ENCODE data around the gene RHCE.
"Not testable (repeated sequence)": the region's sequence is repeated elsewhere in the genome, so short reads cannot be mapped to it uniquely, and the experiment has no call there.

The RHCE gene

DNA sequence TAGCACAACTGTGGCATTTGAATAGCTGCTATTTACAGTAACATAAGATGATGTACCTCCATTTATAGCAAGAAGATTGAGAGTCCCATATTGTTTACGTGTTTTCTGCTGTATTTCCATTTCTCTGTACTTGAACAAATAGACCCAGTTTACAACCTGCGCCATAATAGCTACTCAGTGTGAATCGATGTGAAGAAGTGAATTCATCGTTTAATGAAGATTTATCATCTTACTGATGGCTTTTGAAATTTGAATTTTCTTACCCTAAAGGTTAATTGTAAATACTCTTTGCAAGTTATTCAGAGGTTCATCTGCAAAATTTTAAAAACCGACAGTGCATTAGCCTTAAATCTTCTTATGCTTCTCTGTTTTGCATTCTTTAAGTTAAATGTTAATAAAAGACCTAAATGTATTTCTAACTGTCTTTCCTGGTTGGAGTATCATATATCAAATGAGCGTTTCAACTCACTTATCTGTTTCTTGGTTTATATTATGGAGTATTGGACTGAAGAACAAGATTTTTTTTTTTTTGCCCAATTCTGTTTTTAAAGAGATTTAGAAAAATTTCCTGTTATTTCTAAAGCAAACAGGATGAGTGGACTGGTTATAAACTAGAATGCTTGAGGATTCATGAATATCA, 12.2 kb upstream of the RHCE start:
- DNase-seq (ENCODE audit: low read depth) = no peak

DNA sequence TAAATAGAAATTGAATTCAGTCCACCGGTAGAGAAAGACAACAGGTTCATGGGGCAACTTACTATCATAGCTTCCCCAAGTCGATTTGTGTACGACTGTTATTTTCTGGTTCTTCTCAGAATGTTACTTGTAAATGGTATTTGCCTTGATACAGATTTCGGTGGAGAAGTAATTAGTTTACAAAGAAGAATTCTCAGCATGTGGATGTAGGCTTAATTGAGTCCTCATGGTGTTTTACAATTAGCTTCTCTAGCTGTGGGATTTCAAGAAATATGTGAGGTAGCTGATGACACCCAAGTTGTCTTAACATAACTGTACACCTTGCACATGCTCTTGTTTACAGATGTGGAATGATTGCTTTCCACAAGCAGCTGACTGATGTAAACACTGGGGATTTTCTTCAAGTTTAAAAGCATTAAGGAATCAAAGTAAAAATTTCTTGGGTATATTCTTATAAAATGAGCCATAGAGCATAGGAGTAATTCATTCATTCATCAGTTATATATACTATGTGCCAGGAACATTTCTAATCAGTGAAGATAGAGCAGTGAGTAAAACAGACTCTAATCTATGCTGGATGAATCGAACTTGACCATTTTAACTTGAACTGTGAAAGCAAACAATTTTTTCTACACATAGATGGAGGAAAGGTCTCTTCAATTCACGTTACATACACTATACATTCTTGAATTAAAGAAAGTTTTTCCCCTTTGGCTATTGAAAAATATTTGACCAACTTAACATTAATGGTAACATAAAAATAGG, 11.5 kb upstream of the RHCE start:
- DNase-seq (ENCODE audit: low read depth) = no peak

DNA sequence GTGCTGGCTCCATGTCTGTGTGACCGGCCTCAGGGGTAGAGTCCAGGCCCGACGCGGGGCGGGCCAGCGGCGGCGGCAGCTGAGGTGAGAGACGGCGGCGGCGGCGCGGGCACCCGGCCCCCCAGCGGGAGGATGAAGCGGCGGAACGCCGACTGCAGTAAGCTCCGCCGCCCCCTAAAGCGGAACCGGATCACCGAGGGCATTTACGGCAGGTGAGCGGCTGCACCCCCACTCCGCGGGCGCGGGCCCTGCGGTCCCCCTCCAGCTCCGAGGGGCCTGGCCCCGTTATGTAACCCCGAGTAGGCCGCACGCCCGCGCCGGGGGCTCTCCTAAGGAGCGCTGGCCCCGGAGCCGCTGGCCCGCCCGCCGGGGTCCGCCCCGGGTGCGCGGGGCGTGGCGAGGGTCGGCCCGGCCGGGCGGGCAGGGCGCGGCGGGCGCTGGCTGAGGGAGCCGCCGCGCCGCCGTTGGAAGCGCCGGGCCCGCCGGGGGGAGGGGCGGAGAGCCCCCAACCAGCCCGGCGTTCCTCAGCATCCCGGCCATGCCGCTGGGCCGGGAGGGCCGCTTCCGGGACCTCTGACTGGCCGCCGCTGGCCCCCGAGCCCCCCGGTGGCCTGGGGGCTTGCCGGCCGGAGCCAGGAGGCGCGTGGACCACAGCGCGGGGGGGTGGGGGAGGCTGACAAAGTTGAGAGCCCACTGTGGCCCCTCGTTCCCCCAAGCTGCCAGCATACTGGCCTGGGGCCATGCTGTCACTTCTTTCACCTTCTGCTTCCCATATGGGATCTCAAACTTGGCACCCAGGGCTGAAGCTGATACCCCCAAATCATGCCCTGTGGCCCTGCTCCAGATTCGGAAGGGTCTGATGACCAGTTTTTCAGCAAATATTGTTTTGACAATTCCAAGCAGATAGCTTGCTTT, 10.6 kb upstream of the RHCE start:
- DNase-seq (ENCODE audit: low read depth) = no peak

DNA sequence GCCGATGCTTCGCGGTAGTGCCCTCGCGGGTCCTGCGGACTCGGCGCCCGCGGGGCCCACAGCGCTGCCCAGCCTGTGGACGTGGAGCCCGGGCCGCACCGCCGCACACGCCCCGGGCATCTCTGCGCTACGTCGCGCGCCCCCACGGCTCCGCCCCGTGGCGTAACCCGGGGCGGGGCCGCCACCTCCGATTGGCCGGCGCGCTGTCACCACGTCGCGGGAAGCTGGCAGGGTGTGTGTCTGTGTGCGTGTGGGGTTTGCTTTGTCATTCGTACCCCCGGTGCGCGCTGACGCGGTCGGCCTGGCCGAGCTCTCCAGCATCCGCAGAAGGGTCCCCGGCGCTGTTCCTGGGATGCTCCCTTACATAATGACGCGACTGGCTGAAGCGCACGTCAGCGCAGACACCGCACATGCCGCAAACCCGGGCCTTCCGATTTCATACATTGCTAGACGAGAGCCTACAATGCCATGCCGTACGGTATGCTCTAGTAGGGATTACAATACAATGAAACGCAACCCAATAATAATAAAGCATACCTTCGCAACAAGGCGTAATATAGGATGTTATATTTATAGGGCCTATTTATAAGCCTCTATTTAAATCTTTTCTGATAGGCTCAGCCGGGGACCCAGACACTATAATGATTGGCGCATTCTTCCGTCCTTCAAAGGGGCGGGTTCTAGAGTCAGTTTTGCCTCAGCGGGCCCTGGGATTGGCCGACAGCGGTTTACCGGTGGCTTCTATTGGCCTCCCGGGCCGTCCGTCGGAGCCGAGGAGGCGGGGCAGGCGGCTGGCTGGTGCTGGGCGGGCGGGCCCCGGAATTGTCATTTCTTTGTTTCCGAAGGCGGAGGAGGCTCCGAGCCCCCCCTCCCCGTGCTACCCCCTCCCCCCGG, 9.7 kb upstream of the RHCE start, which contains the start of gene MACO1:
Gene MACO1 (plus strand): TSS at position 825 of the 894 bp plus-strand sequence. CDS start 202 bp downstream, outside the sequence.
- DNase-seq (ENCODE audit: low read depth) = peak; percentile 92

DNA sequence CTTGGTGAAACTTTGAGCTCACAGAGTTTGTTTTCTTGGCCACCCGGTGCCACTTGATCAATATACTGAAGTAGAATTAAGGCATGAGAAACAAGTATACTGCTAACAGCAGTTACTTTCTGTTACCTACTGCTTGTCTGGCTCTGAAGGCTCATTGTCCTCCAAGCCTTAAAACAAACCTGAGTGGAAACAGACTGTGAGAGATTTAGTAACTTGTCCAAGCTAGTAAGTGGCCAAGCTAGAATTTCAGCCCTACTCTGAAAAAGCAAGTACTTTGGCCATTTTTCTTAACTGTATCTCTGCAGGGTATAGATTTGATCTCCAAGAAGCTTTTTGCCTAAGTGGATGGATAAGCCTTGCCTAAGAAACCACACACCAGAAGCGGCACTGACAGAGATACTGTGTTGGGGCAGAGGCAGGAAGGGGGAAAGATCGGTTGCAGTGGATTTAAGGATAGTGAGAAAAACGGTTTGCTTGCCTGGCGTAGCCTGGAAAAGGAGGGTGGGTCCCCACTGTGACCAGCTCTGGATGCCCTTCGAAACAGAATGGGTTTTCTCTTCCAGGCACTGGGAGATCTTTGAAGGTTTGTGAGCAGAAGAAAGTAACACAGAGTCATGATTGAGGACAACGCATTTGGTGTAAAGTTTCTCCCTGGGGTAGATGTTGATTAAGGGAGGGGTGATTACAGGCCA, 8.0 kb upstream of the RHCE start:
- no peak for DNase-seq (ENCODE audit: low read depth)

DNA sequence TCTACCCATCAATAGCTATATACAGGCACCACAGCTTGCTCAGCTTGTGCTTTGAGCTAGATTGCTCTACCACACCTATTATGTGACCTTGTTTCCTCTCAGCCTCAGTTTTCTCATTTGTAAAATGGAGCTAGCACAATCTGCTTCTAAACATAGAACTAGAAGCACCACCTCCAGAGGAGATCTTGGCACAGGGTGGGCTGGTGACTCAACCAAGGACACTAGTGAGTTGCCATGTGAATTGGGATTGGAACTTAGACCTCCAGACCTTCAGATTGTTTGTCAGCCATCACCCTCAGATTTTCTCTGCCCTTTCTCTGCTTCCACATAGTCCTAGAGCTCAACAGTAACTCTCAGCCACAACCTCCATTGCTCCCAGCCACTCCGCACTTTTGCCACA, 7.1 kb upstream of the RHCE start:
- DNase-seq (ENCODE audit: low read depth) = no peak

DNA sequence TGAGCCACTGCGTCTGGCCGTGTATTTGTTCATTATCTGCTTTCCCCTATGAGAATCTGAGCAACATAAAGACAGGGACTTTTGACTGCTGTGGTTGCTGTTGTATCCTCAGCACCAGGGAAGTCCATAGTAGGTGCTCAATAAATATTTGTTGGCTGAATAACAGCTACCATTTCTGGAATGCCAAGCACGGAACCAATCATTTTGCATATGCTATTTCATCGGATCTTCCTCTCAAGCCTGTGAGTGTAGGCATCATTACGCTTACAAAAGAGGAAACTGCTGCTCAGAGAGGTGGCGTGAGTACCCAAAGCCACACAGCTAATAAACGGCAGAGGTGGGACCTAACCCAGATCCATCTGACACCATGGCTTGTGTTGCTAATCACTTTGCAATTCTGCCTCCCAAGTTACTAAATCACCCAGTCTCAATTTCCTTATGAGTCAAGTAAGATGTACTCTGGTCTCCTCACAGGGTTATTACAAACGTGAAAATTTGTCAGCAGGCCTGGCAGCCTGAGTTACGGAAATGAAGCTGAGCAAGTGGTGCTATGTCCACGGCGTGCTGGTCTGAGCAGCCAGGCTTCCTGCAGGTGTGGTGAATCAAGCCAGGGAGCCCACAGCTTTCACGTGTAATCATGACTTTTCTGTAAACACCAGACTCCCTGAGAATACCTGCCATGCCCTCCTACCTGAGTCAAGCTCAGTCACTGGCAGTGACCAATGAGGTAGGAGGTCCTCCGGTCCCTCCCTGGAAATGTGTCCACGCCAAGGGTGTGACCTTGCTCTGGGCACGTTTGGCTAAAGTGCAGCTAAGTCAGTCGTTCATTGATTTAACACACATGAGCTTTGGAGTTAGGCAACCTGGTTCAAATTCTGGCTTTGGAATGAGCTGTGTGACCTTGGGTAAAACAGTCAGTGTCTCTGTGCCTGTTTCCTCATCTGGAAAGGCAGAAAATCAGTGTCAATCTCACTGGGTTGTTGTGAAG, 4.8 kb upstream of the RHCE start:
- no peak for DNase-seq (ENCODE audit: low read depth)

DNA sequence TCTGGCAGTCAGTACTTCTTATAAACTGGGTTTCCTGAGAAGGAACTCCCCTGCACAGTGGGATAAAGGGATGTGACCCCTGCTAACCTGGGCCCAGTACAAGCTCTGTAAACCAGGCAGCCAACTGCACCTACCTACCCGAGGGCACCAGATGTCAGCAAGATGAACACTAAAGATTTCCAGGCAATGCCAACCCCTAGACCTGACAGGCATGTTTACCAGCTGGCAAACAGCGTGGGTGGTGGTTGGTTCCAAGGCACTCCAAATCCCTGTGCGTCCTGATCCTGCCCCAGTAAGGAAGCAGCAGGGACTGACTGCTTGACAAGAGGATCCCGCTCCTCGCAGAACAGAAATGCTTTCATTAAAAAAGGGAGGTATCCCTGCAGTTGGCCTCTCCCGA, 2.6 kb upstream of the RHCE start:
- not testable (repeated sequence) for DNase-seq (ENCODE audit: low read depth)

DNA sequence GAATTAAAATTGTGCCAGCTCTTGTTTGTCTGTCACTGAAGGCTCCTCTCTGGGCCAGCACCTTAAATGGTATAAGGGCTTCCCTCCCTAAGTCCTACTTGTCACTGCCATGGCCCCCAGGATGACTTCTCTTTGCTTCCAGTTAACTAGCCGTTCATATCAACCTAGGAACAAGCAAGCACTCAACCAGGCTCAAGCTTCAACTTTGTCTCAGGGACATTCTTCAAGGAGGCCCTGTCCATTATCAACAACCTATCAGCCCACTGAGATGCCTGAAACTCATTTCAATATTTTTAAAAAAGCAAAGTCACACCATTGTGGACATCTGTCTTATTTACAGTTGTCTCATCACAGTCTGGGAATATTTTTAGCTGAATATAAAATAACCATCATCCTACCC, 1.3 kb downstream of the RHCE start:
- DNase-seq (ENCODE audit: low read depth) = not testable (repeated sequence)

DNA sequence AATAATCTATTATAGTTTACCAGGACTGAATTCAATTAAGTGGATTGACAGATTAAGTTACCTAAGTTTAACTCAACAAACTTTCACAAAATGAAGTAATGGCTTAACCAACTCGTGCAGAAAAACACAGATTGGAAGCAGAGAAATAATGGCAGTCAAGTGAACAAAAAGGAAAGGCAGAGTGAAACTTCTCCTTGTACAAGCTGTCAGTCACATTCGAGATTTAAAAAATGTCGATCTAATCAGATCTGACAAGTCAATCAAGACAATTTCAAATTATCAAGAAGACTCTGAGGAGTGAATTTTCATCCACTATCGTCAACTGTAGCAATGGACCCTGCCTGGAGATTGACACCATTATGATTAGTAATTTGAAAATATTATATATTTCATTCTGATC, 3.3 kb downstream of the RHCE start:
- DNase-seq (ENCODE audit: low read depth) = not testable (repeated sequence)

DNA sequence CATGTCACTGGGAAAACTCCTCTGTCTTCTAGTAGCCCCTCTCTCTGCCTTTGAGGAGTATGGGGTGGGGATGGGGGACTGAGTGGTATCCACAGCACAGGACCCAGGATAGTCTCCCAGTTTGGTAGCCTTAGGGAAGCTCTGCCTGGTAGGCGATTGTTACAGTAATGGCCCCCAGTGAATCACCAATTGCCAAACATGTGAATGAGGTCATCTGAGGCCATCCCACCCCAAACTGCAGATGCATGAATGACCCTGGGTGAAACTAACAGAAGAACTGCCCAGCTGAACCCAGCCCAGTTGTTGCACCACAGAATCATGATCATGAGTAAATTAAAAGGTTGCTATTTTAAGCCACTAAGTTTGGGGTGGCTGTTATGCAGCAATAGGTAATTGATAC, 6.0 kb downstream of the RHCE start:
- DNase-seq (ENCODE audit: low read depth) = not testable (repeated sequence)

DNA sequence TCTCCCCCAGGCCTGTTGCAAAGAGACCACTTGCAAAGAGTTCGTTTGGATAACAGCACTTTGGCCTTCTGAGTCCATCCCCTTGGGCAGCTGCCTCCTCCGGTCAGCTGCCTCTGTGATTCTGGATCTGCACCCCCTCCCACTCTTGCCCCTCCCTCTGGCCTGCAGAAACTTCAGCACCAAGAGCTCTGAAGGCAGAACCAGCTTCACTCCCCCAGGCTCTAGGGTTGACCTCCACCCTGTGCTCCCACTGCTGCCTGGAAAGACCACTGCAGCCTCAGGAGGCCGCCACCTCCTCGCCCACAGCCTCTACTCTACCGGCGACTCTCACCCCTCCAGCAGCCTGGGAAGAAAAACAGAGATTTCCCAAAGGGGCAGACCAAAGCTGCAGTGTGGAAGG, 6.5 kb downstream of the RHCE start:
- not testable (repeated sequence) for DNase-seq (ENCODE audit: low read depth)

DNA sequence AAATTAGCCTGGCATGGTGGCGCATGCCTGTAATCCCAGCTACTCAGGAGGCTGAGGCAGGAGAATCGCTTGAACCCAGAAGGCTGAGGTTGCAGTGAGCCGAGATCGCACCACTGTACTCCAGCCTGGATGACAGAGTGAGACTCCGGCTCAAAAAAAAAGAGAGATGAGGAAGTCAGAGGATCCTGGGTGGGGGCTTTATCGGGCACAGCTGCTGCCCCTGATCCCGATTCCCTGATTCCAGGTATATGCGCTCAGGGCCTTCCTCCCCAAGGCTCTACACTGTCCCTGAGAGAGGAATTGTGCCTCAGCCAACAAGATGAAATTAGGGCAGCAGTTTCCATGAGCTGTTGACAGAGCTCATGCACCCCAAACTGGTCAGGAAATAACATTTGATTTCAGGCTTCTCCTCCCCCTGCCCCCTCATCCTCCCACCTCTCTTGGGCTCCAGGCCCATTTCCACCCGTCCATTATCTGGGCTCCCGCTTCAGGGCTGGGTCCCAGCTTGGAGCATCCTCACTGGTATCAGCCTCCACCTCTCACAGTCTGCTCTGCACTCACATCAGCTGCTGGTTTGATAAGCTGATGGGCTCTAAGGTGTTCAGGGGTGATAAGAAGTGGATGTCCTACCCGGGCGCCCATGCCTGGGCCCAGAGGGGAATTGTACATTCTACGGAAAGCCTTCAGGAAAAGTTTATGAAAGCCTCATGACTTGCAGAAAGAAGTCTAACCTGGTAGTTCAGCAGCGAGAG, 7.6 kb downstream of the RHCE start:
- DNase-seq (ENCODE audit: low read depth) = not testable (repeated sequence)

DNA sequence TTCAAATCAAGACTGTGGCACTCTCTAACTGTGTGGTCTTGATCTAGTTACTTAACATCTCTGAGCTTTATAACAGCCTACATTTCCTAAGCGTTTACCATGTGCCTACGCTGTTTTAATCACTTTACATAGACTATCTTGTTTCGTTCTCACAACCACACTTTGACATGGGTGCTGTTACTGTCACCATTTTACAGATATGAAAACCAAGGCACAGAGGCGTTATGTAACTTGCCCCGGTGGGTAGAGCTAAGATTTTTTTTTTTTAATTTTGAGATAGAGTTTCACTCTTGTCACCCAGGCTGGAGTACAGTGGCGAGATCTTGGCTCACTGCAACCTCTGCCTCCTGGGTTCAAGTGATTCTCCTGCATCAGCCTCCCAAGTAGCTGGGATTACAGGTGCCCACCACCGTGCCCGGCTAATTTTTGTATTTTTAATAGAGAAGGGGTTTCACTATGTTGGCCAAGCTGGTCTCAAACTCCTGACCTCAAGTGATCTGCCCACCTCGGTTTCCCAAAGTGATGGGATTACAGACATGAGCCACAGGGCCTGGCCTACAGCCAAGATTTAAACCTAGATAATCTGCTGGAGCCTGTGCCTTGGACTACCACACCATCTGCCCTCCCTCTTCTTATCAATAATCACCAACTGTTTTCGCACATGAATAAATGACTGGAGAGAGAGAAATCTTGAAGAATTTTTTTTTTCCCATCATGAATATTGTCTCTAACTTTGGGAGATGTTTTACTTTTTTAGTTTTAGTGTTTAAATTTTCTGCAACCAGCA, 10.8 kb downstream of the RHCE start:
- DNase-seq (ENCODE audit: low read depth) = not testable (repeated sequence)

DNA sequence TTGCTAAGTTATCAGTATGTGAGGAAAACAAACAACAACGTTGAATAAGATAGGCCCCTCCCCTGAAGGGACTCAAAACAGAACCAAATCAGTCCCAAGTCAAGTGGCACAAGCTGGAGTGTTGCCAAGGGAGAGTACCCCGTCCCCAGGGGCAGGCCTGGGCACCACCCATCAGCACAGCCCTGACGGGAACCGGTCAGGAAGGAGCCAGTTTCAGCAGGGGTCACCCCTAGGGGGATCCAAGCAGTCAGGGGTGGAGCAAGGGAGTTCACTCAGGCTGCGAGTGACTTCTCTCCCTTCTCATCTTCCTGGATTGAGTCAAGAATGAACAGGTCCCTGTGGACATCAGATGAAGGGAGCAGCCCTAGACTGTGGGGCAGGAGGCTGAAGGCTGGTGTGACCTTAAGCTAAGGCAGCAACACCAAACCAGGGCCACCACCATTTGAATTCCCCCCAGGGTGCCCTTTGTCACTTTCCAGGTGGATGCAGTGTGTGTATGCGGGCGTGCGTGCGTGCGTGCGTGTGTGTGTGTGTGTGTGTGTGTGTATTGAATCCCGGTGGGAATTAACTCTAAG, 14.8 kb downstream of the RHCE start:
- DNase-seq (ENCODE audit: low read depth) = not testable (repeated sequence)

DNA sequence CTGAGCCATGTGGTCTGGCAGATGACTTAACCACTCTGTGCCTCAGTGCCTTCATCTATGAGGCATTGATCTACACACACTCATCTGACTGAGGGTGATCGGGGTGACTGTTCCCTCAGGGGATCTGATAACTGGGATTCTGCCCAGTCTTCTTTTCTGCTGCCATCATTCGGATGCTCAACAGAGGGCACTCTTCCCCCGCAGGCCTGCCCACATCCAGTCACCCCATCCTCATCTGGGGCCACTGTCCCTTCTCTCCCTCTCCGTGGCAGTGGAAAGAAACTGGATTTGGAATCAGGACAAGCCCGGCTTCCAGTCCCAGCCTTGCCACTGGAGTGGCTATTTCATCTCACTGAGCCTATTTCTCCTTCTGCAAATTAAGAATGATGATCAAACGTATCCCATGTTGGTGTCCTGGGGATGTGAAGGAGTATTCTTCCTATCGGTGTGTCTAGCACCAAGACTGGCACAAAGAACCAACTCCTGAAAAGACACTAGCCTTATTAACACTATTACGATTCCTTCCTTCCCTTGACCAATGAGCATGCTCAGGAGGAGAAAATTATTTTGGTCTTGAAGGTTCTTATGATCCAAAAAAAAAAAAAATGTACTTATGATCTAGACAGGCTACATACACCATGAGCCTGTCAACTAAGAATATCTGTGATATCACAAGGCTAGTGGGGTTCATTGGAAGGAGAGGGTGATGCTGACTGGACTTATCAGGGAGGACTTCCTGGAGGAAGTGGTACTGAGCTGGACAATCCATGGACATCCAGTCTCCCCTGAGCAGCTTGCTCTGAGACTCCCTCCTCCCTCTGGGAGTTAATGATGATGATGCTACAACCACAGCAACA, 17.4 kb downstream of the RHCE start:
- not testable (repeated sequence) for DNase-seq (ENCODE audit: low read depth)

DNA sequence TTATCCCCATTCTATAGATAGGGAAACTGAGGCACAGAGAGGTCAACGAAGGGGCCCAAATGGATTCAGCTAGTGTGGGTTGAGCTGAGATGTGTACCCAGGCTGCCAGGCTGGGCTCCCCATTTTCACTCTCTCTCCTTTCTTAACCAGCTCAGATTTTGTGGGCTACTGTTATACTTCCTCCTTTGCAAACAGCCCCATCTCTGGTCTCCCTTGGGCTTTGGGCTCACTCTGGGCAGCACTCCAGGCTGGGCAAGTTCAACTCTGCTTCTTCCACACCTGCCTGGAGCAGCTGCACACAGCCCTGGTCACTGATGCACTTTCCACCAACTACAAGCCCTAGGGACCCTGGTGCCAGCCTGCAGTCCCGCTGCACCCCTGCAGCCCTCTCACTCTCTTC, 22.5 kb downstream of the RHCE start:
- DNase-seq (ENCODE audit: low read depth) = not testable (repeated sequence)

Data from activated gamma-delta T cell treated with anti-CD3 and anti-CD28 coated beads, Interleukin-2, amount 50 U/mL, for 16 hours (primary cell).